Erythroblast (primary cell): ENCODE measurements around the gene RIMBP2.

Source experiments
- DNase-seq, 2 experiments: peaks; one replicate each; lab custom pipeline; 2025; lab: John Stamatoyannopoulos, UW
- GATA1 ChIP-seq: IDR thresholded peaks from 2 replicates; pipeline ENCODE4 v1.6.1; 2011; ENCODE audit warnings: low read depth, mild to moderate bottlenecking, control low read depth, low read length, moderate library complexity
- POLR2A ChIP-seq: IDR thresholded peaks from 2 replicates; pipeline ENCODE4 v1.6.1; 2011; ENCODE audit warnings: mild to moderate bottlenecking, low read length

RIMBP2 gene

DNA sequence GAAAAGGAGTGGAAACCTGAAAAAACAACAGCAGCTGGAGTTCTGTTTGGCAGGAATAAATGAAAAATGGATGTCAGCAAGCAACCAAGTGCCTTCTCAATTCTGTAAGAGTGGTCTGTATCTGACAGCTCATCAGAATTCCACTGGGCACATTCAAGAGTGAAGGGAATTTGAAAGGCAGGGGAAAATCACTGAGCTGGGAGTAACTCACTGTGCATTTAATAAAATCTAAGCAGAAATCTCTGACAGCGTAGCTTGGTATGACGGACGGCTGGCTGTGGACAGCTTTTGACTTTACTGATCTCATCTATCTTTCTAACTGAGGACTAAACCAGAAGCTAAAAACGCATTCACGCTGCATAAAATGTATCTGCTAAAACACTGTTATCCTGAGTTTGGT, 153.4 kb downstream of the RIMBP2 start:
- TF ChIP-seq POLR2A: no peak
- TF ChIP-seq GATA1: no peak
- DNase-seq: no peak

DNA sequence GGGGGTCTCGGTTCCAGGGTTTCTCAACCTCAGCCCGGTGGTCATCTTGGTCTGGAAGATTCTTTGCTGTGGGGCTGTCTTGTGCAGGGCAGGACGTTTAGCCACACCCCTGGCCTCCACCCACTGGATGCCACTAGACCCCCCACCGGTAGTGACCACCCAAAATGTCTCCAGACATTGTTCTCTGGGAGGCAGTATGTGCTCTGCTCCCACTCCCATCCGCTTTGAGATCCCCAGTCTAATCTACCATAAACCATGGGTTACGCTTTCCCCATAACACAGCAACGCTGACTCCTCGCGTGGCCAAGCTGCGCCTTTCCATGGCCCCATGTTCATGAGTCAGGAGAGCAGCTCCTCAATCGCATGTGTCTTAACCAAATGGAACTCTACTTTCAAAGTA, 155.8 kb downstream of the RIMBP2 start:
- TF ChIP-seq GATA1 (no peak), POLR2A (no peak)
- DNase-seq: no peak

DNA sequence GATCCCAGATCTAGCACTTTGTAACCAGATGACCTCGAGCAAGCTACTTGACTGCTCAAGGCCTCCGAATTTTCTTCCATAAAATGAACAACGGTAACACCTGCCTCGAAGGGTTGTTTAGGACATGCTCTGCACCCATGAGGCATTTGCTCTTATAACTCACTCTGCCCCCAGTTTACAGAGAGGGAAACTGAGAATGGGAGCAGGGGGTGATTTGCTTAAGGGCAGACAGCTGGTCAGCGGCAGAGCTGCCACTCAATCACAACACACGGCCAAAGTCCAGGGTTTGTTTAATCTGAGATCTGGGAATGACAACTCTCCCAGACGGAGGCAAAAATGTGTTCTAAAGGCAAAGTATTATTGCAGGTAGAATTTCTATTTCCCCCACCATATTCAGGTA, 156.3 kb downstream of the RIMBP2 start:
- no peak for TF ChIP-seq GATA1
- TF ChIP-seq POLR2A: no peak
- DNase-seq: no peak

DNA sequence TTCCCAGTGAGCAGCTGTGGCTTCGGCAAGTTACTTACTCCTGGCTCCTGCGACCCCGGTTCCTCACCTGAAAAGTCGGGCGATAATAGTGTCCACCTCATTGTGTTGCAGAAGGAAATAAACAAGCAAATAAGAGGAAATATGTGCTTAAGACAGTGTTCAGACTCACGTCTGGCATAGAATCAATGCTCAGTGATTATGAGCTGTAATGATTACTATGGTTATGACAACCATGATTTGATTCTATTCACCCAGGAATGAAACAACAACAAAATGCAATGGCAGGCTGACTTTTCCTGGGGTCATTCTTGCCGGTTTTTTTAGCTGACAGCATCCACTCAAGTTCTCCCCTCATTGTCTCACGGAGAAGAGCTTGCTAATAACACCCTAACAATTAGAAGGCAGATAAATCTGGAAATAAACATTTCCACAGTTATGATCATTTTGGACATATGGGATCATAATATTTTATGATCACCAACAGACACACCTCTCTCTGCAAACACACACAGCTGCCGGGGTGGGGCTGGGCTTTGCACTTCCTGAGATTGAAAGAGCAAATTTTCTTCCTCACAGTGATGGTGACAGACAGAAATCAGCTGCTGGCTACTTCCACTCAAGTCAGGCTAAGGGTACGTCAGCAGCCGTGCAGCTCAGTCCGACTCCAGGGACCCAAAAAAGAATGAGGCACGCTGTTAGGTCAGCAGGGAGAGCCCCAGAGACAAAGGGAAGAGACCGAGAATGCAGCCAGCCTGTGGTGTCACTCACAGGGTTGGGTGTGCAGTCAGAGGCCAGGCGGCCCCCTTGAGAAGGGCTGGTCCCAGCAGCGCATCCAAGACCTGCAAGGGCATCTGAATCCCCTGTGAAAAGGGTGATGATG, 158.0 kb downstream of the RIMBP2 start:
- TF ChIP-seq POLR2A: no peak
- no peak for TF ChIP-seq GATA1
- DNase-seq: no peak

DNA sequence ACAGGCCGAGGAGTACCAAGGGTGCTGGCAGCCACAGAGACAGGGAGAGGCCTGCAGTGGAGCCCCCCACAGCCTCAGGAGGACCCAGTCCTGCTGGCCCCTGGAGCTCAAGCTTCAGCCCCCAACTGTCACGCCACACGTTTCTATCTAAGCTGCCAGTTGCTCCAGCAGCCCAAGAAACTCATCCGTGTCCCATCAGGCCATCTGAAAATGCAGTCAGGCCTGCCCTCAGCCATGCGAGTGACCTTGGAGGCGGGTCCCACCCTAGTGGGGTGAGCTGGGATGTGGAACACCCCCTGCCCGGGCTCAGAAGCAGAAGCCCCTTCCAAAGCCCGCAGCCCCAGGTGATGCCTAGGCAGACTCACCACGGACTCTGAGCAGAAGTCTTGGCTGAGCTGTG, 158.9 kb downstream of the RIMBP2 start:
- TF ChIP-seq GATA1: no peak
- TF ChIP-seq POLR2A: no peak
- no peak for DNase-seq

DNA sequence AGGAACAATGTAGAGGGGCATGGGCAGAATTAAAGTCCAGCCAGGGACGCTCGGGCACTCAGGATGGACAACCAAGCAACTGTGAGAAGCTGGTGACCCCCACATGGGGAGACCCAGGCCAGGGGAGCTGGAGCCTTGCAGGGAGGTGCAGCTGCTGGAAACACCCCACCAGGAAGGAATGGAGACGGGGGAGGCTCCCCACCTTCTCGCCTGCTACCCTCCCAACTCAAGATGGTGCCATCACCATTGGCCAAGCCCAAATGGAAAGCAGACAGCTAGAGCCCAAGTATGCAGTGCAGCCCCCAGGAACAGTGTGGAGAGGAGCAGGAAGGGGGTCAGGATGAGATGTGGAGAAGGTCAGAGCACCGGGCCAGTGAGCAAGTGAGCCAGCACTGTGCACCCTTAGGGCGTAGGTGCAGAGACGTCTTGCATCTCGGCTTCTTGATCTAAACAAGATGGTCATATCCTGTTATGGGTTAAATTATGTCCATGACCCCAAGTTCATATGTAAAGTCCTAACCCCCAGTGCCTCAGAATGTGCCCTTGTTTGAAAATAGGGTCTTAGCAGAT, 159.5 kb downstream of the RIMBP2 start:
- no peak for DNase-seq
- TF ChIP-seq POLR2A (no peak), GATA1 (no peak)

DNA sequence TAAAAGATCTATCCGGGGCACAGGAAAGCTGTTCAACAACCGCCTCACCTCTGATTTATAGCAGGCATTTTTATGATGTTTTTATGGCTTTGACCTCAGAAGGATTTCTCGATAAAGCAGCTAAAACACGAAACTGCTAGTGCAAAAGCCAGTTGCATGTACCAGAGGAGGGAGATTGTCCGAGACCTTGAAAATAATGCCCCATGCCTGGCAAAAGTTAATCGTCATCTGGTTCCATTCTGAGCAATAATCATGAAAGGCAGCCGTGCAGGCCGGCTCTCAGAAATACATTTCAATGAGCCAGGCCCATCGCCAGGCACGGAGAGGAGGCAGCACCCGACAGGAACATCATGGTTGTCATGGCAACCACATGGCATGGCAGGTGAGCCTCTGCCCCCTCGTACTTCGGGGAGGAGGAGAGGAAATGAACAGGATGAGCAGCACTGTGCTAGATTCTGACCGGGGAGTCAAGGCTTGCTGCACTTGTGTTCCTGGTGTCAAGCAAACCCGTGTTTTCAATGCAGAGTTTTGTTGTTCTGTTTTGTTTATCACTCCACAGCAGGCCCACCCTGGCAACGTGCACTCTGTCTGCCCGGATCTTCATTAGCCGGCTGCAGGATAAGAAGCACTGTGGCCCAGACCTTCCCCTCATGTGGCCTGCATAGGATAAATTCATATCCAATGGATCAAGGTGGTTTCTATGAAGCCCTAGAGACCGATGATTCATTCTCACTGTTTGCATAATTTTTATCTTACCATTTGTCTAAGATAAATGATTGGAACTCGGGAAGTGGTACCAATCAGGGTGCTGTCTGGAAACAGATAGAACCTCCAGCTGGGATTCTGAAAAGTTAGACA, 160.2 kb downstream of the RIMBP2 start:
- TF ChIP-seq GATA1 (no peak), POLR2A (no peak)
- DNase-seq: no peak

DNA sequence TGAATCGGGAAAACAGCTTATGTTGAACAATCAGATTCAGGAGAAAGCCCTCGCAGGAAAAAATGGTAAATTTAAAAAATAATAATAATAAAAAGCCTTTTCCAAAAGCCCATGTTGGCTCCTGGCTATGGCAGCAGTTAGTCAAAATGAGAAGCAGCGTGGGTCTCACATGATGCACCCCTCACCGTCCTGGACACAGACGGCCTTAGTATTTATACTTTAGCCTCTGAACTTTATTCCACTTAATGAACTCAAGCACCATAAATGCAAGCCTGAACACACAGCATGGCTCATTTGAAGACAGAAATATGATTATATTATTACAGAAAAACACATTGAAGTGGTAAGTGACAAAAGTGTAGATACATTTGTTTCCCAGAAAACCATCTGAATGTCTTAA, 160.9 kb downstream of the RIMBP2 start:
- DNase-seq: no peak
- TF ChIP-seq GATA1: no peak
- TF ChIP-seq POLR2A: no peak

DNA sequence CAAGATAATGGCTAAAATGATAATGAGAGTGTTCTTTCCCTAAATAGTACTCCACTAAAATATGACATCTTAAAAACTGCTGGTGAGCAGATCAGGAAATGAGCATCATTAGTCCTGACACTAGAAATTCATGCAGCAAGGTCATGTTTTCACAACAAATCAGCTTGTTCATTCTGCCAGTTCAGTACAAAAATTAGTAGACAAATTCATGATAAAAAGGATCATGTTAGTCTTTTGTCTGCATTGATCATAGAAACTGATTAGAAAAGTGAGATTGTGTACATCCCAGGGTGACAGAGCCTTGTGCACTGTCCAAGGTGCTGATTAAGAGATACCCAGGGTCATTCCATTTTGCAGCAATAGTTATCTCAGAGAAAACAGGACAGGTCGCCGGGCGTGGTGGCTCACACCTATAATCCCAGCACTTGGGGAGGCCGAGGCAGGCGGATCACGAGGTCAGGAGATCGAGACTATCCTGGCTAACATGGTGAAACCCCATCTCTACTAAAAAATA, 163.6 kb downstream of the RIMBP2 start:
- no peak for TF ChIP-seq GATA1
- no peak for TF ChIP-seq POLR2A
- no peak for DNase-seq

DNA sequence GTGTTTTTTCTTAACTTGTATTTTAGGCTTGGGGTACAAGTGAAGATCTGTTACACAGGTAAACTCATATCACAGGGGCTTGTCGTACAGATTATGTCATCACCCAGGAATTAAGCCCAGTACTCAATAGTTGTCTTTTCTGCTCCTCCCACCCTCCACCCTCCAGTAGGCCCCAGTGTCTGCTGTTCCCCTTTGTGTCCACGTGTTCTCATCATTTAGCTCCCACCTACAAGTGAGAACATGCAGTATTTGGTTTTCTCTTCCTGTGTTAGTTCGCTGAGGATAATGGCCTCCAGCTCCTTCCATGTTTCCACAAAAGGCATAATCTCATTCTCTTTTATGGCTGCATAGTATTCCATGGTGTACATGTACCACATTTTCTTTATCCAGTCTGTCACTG, 166.7 kb downstream of the RIMBP2 start:
- DNase-seq: no peak
- no peak for TF ChIP-seq GATA1
- TF ChIP-seq POLR2A: no peak

DNA sequence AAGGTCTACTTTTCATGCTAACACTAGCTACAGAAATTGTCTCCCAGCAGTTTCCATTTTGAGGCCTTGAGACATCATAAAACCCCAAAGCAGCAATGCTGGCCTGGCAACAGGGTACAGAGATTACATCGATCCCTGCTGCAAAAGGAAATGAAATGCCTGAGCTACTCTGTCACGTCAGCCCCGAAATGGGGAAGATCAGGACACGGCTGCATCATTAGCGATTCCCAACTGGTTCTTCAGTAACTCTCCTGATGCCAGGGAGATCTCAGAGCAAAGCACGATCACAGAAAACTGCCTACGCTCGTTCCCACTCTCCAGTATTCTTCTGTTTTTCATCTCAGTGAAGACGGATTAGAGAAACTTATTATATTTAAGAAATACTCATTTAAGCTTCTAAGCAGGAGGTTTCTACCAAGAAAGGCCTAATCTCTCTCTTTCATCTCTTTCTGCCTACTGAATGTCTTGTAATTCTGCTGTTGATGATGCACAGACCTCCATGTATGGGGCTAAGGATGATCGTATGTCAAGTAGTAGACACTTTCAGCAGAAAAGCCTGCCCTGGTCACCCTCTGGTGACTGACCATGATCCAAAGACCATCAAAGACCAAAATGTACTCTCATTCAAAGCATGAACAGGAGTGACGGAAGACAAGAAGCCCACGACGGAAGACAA, 168.5 kb downstream of the RIMBP2 start:
- DNase-seq: no peak
- TF ChIP-seq GATA1 (no peak), POLR2A (no peak)

DNA sequence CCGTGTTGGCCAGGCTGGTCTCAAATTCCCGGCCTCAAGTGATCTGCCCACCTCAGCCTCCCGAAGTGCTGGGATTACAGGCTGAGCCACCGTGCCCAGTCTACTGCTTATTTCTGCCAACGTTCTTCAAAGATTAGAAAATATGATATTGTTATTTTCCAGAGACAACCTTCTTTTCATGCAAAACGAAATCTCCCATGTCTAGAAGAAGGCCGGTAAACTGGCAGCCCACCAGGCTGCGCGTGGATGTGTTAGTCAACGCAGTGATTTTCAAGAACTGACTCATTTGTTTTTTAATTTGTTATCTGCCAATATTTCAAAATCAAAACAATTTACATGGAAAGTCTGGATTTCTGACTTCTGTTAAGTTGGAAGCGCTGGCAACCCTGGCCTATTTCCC, 169.6 kb downstream of the RIMBP2 start:
- no peak for TF ChIP-seq POLR2A
- no peak for TF ChIP-seq GATA1
- DNase-seq: no peak

DNA sequence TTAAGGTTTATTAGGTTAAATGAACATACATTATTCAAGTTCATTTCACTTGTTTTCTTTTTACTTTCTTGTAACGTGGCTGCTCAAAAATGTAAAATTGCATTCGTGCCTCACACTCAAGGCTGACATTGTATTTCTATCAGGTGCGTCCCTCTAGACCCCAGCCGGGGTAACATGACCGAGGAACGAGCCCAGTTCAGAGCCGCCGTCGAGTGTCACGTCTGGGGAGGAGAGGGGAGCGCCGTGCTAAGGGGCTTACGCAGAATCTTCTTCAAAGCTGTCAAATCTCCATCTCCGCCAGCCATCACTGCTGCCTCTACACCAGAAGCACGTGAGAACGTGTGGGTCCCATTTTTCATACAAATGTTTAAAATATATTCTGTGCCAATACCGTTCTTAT, 170.6 kb downstream of the RIMBP2 start:
- no peak for DNase-seq
- no peak for TF ChIP-seq POLR2A
- no peak for TF ChIP-seq GATA1

DNA sequence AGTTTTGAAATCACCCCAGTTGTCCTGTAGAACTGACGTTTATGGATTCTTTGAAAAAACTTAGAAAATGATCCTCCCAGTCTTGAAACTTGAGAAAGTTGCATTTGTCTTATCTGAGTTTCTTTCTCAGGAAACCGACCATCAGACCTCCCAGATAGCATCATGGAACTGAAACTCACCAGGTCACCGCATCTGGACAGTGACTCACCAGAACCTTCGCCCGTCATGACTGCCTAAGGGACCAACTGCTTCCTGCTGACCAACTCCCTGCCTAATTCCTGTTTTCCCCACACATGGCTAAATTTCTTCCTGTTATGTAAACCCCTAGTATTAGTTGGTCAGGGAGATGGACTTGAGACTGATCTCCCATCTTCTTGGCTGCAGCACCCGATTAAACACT, 175.7 kb downstream of the RIMBP2 start:
- no peak for DNase-seq
- TF ChIP-seq GATA1: no peak
- TF ChIP-seq POLR2A: no peak
